SK-N-SH treated with all-trans-retinoic acid at 6 μM for 48 hours (cell line): ENCODE results near the gene MBOAT7.

Source experiments
- ATAC-seq: fragments of 200-7000 bp; cut with Tn5 transposase; 3 replicates; pipeline ENCODE4 v1.9.1; 2020; ENCODE audit warnings: mild to moderate bottlenecking, moderate library complexity
- ARNTL ChIP-seq: fragments of 450-650 bp; formaldehyde crosslinking; IDR thresholded peaks from 2 replicates; pipeline ENCODE4 v1.5.0; 2020; ENCODE audit warnings: low read depth, mild to moderate bottlenecking, moderate library complexity, borderline replicate concordance
- BACH2 ChIP-seq: fragments of 250-450 bp; sonication (Bioruptor Pico); IDR thresholded peaks from 2 replicates; pipeline ENCODE4 v1.9.0; 2021; ENCODE audit warnings: mild to moderate bottlenecking, borderline replicate concordance
- CREB5 ChIP-seq: fragments of 250-450 bp; sonication (Bioruptor Pico); IDR thresholded peaks from 2 replicates; pipeline ENCODE4 v1.5.1; 2020; ENCODE audit warnings: low read depth, mild to moderate bottlenecking, moderate library complexity
- CSDC2 ChIP-seq: fragments of 250-450 bp; sonication (Bioruptor Pico); IDR thresholded peaks from 2 replicates; pipeline ENCODE4 v1.5.0; 2020; ENCODE audit warnings: mild to moderate bottlenecking, moderate library complexity
- CSRNP3 ChIP-seq: fragments of 250-450 bp; sonication (Bioruptor Pico); IDR thresholded peaks from 2 replicates; pipeline ENCODE4 v1.5.1; 2021; ENCODE audit warnings: mild to moderate bottlenecking, moderate library complexity
- ESRRG ChIP-seq: fragments of 250-450 bp; sonication (Bioruptor Pico); IDR thresholded peaks from 2 replicates; pipeline ENCODE4 v1.6.1; 2021; ENCODE audit warnings: mild to moderate bottlenecking
- GLIS3 ChIP-seq: fragments of 250-450 bp; sonication (Bioruptor Pico); IDR thresholded peaks from 2 replicates; pipeline ENCODE4 v1.5.0; 2020; ENCODE audit warnings: mild to moderate bottlenecking, moderate library complexity
- ISL1 ChIP-seq: fragments of 250-450 bp; sonication (Bioruptor Pico); IDR thresholded peaks from 2 replicates; pipeline ENCODE4 v2.1.2; 2022; ENCODE audit warnings: mild to moderate bottlenecking, moderate library complexity
- PATZ1 ChIP-seq: fragments of 250-450 bp; sonication (Bioruptor Pico); IDR thresholded peaks from 2 replicates; pipeline ENCODE4 v1.8.0; 2020; ENCODE audit warnings: mild to moderate bottlenecking, moderate library complexity, borderline replicate concordance
- POU6F1 ChIP-seq: fragments of 250-450 bp; sonication (Bioruptor Pico); IDR thresholded peaks from 2 replicates; pipeline ENCODE4 v1.8.0; 2021; ENCODE audit warnings: low read depth, mild to moderate bottlenecking, moderate library complexity, borderline replicate concordance
- PPARA ChIP-seq: fragments of 250-450 bp; sonication (Bioruptor Pico); IDR thresholded peaks from 2 replicates; pipeline ENCODE4 v1.5.0; 2020; ENCODE audit warnings: mild to moderate bottlenecking, borderline replicate concordance
- RARB ChIP-seq: fragments of 250-450 bp; sonication (Bioruptor Pico); IDR thresholded peaks from 2 replicates; pipeline ENCODE4 v1.8.0; 2021; ENCODE audit warnings: mild to moderate bottlenecking, moderate library complexity
- SNAI2 ChIP-seq: fragments of 250-450 bp; sonication (Bioruptor Pico); IDR thresholded peaks from 2 replicates; pipeline ENCODE4 v1.5.0; 2020; ENCODE audit warnings: mild to moderate bottlenecking, moderate library complexity
- TCF4 ChIP-seq: fragments of 250-450 bp; sonication (Bioruptor Pico); IDR thresholded peaks from 2 replicates; pipeline ENCODE4 v1.8.0; 2021; ENCODE audit warnings: mild to moderate bottlenecking, moderate library complexity, borderline replicate concordance
- TOX ChIP-seq: fragments of 250-450 bp; sonication (Bioruptor Pico); IDR thresholded peaks from 2 replicates; pipeline ENCODE4 v1.8.0; 2021; ENCODE audit warnings: mild to moderate bottlenecking, moderate library complexity, borderline replicate concordance
- TSHZ2 ChIP-seq: fragments of 250-450 bp; sonication (Bioruptor Pico); IDR thresholded peaks from 2 replicates; pipeline ENCODE4 v1.5.0; 2020; ENCODE audit warnings: mild to moderate bottlenecking, moderate library complexity
- ZC3H10 ChIP-seq: fragments of 250-450 bp; sonication (Bioruptor Pico); IDR thresholded peaks from 2 replicates; pipeline ENCODE4 v1.5.1; 2021; ENCODE audit warnings: mild to moderate bottlenecking, moderate library complexity
- ZFP3 ChIP-seq: fragments of 250-450 bp; sonication (Bioruptor Pico); IDR thresholded peaks from 2 replicates; pipeline ENCODE4 v1.5.0; 2020; ENCODE audit warnings: mild to moderate bottlenecking, moderate library complexity
- ZFP30 ChIP-seq: fragments of 450-650 bp; formaldehyde crosslinking; IDR thresholded peaks from 2 replicates; pipeline ENCODE4 v1.5.0; 2022; ENCODE audit warnings: mild to moderate bottlenecking, moderate library complexity
- ZNF70 ChIP-seq: fragments of 450-650 bp; formaldehyde crosslinking; IDR thresholded peaks from 2 replicates; pipeline ENCODE4 v1.5.0; 2020; ENCODE audit warnings: mild to moderate bottlenecking, moderate library complexity
- ZNF8 ChIP-seq: fragments of 450-650 bp; formaldehyde crosslinking; IDR thresholded peaks from 2 replicates; pipeline ENCODE4 v1.5.0; 2020; ENCODE audit warnings: mild to moderate bottlenecking, moderate library complexity

Gene MBOAT7

GRCh38 chr19:54155694-54156093, 33.7 kb downstream of the MBOAT7 start:
- ATAC-seq: no peak
- TF ChIP-seq ZNF8 (CRISPR knock-in tag) (no peak), ZC3H10 (no peak), PATZ1 (CRISPR knock-in tag) (no peak), ISL1 (CRISPR knock-in tag) (no peak), TCF4 (CRISPR knock-in tag) (no peak), SNAI2 (CRISPR knock-in tag) (no peak), ESRRG (no peak), BACH2 (no peak), ZFP30 (CRISPR knock-in tag) (no peak), CSRNP3 (CRISPR knock-in tag) (no peak), GLIS3 (CRISPR knock-in tag) (no peak), PPARA (CRISPR knock-in tag) (no peak), TOX (CRISPR knock-in tag) (no peak), TSHZ2 (CRISPR knock-in tag) (no peak), POU6F1 (no peak), RARB (CRISPR knock-in tag) (no peak)

GRCh38 chr19:54154603-54155345, 34.6 kb downstream of the MBOAT7 start:
- TF ChIP-seq PATZ1 (CRISPR knock-in tag) (no peak), GLIS3 (CRISPR knock-in tag) (no peak), PPARA (CRISPR knock-in tag) (no peak), POU6F1 (no peak), ZFP30 (CRISPR knock-in tag) (no peak), ZC3H10 (no peak), CREB5 (no peak), ARNTL (CRISPR knock-in tag) (no peak), CSRNP3 (CRISPR knock-in tag) (no peak), ESRRG (no peak), ISL1 (CRISPR knock-in tag) (no peak), ZFP3 (CRISPR knock-in tag) (no peak), ZNF70 (CRISPR knock-in tag) (no peak), CSDC2 (CRISPR knock-in tag) (no peak), RARB (CRISPR knock-in tag) (no peak)
- TF ChIP-seq, all 23 proteins: peak for 0
- ATAC-seq: no peak
